ENCODE measurements around the gene TMEM243. TPM values are rescaled to one million over a fixed set of nuclear protein-coding genes. Genes with fewer than 3 reads are reported as not detected.

The TMEM243 gene
- total RNA-seq (2022): 24.2 and 28.6 TPM in 2 replicates
- percentile 81 among the genes with signal in this experiment for Bru-seq, nascent RNA
- percentile 75 among the genes with signal in this experiment for BruChase-seq, experiment 1, labeled RNA remaining after a 2-hour chase
- percentile 66 among the genes with signal in this experiment for BruChase-seq, experiment 2, labeled RNA remaining after a 6-hour chase
- long read RNA-seq, transcript TMEM243-203 (5 exons, 1,273 nt): major isoform, 63 of 101 reads
- long read RNA-seq, transcript TMEM243-201 (4 exons, 1,063 nt): minor isoform, 18 of 101 reads
- long read RNA-seq, partial matches to known transcripts: 1 of 101 reads
- long read RNA-seq, other reads (novel, unspliced or antisense): 15 of 101 reads

GRCh38 chr7:87219545-87220025 is at the start of gene TMEM243:
Gene TMEM243, minus strand, starts transcription at chr7:87219732. Its CDS starts 229 bp downstream, at chr7:87219503.
- POLR2A ChIA-PET: interaction anchor here (3.2 kb wide), 1 partner anchor 66 kb away, joined by 19 read pairs; the partner anchor contains the start of gene DMTF1
- H3K4me1 Mint-ChIP-seq (ENCODE audit: low read depth, unreplicated experiment): peaks cover 8% of the 10 kb centered on the region
- intact Hi-C loops (cut with micrococcal nuclease; ENCODE audit: unreplicated experiment): loop anchor here (1.0 to 10.0 kb wide), 5 partner anchors 17 to 375 kb away; partner anchors contain the start of gene DMTF1
- CTCF ChIA-PET: interaction anchor here (1.0 kb wide), 1 partner anchor 45 kb away, joined by 3 read pairs; no protein-coding TSS in a partner anchor
- H3K4me1 ChIP-seq: peaks cover 5% of the 10 kb centered on the region
- H3K9me3 Mint-ChIP-seq (ENCODE audit: unreplicated experiment): no peaks in the 10 kb centered on the region
- H3K4me3 ChIP-seq (ENCODE audit: low read depth, low read length): peak within 1 kb of the TSS; percentile 66
- no peaks in the 10 kb centered on the region for H3K36me3 ChIP-seq (ENCODE audit: control insufficient read depth, insufficient read depth, low read length)
- H3K27me3 Mint-ChIP-seq (ENCODE audit: insufficient read depth, unreplicated experiment): no peaks in the 10 kb centered on the region
- H3K27ac Mint-ChIP-seq (ENCODE audit: unreplicated experiment): peak within 1 kb of the TSS; percentile 74
- TSS peak; percentile 14 for BruUV-seq (replicated peaks)
- peaks cover 18% of the 10 kb centered on the region for H3K36me3 Mint-ChIP-seq (ENCODE audit: insufficient read depth, unreplicated experiment)
- peak; percentile 64 to 66 for DNase-seq
- peak; percentile 22 to 26 for TF ChIP-seq CTCF (IDR thresholded peaks at IDR 0.05; ENCODE audit: insufficient read depth in 1 of 2, low read depth in 1 of 2, low read length in 1 of 2, severe bottlenecking in 1 of 2, unreplicated experiment in 1 of 2)
- H3K27me3 ChIP-seq (replicated peaks; ENCODE audit: control insufficient read depth, insufficient read depth, low read length): no peaks in the 10 kb centered on the region
- H3K9me3 ChIP-seq: no peaks in the 10 kb centered on the region
- H3K4me3 Mint-ChIP-seq (ENCODE audit: unreplicated experiment): peak within 1 kb of the TSS; percentile 97

- intact Hi-C loops (cut with micrococcal nuclease; ENCODE audit: unreplicated experiment): no loop called here
- Histone ChIP-seq H3K36me3 (ENCODE audit: control insufficient read depth, insufficient read depth, low read length) (no peaks in the 10 kb centered on the region), H3K9me3 (no peaks in the 10 kb centered on the region), H3K4me1 (no peaks in the 10 kb centered on the region), H3K4me3 (ENCODE audit: low read depth, low read length) (no peak overlapping the region), H3K27me3 (replicated peaks; ENCODE audit: control insufficient read depth, insufficient read depth, low read length) (no peaks in the 10 kb centered on the region)
- DNase-seq: no peak
- no peak overlapping the region for H3K27ac Mint-ChIP-seq (ENCODE audit: unreplicated experiment)
- POLR2A ChIA-PET: no interaction called here
- H3K4me1 Mint-ChIP-seq (ENCODE audit: low read depth, unreplicated experiment): no peaks in the 10 kb centered on the region
- no peaks in the 10 kb centered on the region for H3K9me3 Mint-ChIP-seq (ENCODE audit: unreplicated experiment)
- no peak for TF ChIP-seq CTCF (IDR thresholded peaks at IDR 0.05; ENCODE audit: insufficient read depth in 1 of 2, low read depth in 1 of 2, low read length in 1 of 2, severe bottlenecking in 1 of 2, unreplicated experiment in 1 of 2)
- CTCF ChIA-PET: no interaction called here
- peaks cover 6% of the 10 kb centered on the region for H3K27me3 Mint-ChIP-seq (ENCODE audit: insufficient read depth, unreplicated experiment)
- BruUV-seq (replicated peaks): no TSS peak
- no peaks in the 10 kb centered on the region for H3K36me3 Mint-ChIP-seq (ENCODE audit: insufficient read depth, unreplicated experiment)
- H3K4me3 Mint-ChIP-seq (ENCODE audit: unreplicated experiment): no peak overlapping the region
These were observed 47.8 kb upstream of the TMEM243 start for GRCh38 chr7:87267239-87267900.

- Mint-ChIP-seq H3K4me1 (ENCODE audit: low read depth, unreplicated experiment) (no peaks in the 10 kb centered on the region), H3K9me3 (ENCODE audit: unreplicated experiment) (no peaks in the 10 kb centered on the region), H3K27ac (ENCODE audit: unreplicated experiment) (no peak overlapping the region), H3K36me3 (ENCODE audit: insufficient read depth, unreplicated experiment) (no peaks in the 10 kb centered on the region), H3K27me3 (ENCODE audit: insufficient read depth, unreplicated experiment) (peaks cover 9% of the 10 kb centered on the region), H3K4me3 (ENCODE audit: unreplicated experiment) (no peak overlapping the region)
- no peaks in the 10 kb centered on the region for H3K9me3 ChIP-seq
- H3K4me1 ChIP-seq: no peaks in the 10 kb centered on the region
- BruUV-seq (replicated peaks): no TSS peak
- ChIA-PET POLR2A (no interaction called here), CTCF (no interaction called here)
- DNase-seq: no peak
- no peak for TF ChIP-seq CTCF (IDR thresholded peaks at IDR 0.05; ENCODE audit: insufficient read depth in 1 of 2, low read depth in 1 of 2, low read length in 1 of 2, severe bottlenecking in 1 of 2, unreplicated experiment in 1 of 2)
- H3K27me3 ChIP-seq (replicated peaks; ENCODE audit: control insufficient read depth, insufficient read depth, low read length): no peaks in the 10 kb centered on the region
- no peaks in the 10 kb centered on the region for H3K36me3 ChIP-seq (ENCODE audit: control insufficient read depth, insufficient read depth, low read length)
- intact Hi-C loops (cut with micrococcal nuclease; ENCODE audit: unreplicated experiment): no loop called here
- no peak overlapping the region for H3K4me3 ChIP-seq (ENCODE audit: low read depth, low read length)
These were observed 44.0 kb upstream of the TMEM243 start for GRCh38 chr7:87263537-87263936.
